HepG2 (cell line): ENCODE results near the gene CHDH. TPM values are rescaled to one million over a fixed set of nuclear protein-coding genes. Genes with fewer than 3 reads are reported as not detected.
A peak's percentile ranks its signal among the peaks of the same experiment; 100 is the strongest.

ENCODE experiments used
- ATAC-seq: fragments of 200-7000 bp; cut with Tn5 transposase; 3 replicates; pipeline ENCODE4 v1.9.1; 2020; ENCODE audit warnings: mild to moderate bottlenecking, moderate library complexity
- BruUV-seq: library from RNA; stranded (reverse); fragments of 400-500 nt; replicated peaks from 2 replicates; lab custom pipeline; 2021; lab: Mats Ljungman, UMichigan
- CTCF ChIA-PET: fragments of 300-600 bp; formaldehyde crosslinking; extraction: SDS; loops from one replicate; lab custom pipeline; 2021; ENCODE audit warnings: low total read pairs, inconsistent platforms, low intra/inter-chr PET ratio; lab: Yijun Ruan, JAX
- POLR2A ChIA-PET: fragments of 350-600 bp; sonication (Branson Sonifier 250); formaldehyde crosslinking; loops from one replicate; lab custom pipeline; 2020; ENCODE audit warnings: antibody characterized with exemption, inconsistent platforms; lab: Yijun Ruan, JAX
- DNase-seq: peaks from one replicate; pipeline ENCODE4 v3.0.0-alpha.2; 2015; ENCODE audit warnings: low spot score
- FAIRE-seq: peaks from 3 replicates; lab custom pipeline; 2011; peaks lifted over from hg19 to GRCh38; lab: Jason Lieb, UNC
- H2AFZ ChIP-seq: one replicate; pipeline ENCODE4 v1.6.1; 2011; ENCODE audit warnings: low read length, inconsistent platforms
- H3K27ac ChIP-seq: fragments of 300-600 bp; 3 replicates; pipeline ENCODE4 v1.8.0; 2011; ENCODE audit warnings: mixed run types, mild to moderate bottlenecking, mixed read lengths, low read length, inconsistent platforms; ENCODE audit not compliant: insufficient read depth; ENCODE audit errors: extremely low read length
- H3K27me3 ChIP-seq, 2 experiments: fragments of 200-600 bp in 1 of 2; 2 replicates in 1 of 2; 3 replicates in 1 of 2; pipeline versions ENCODE4 v1.6.0 to v1.8.0; 2011; ENCODE audit warnings: low read length in 2 of 2, mild to moderate bottlenecking in 2 of 2, moderate library complexity in 2 of 2, inconsistent platforms in 1 of 2; ENCODE audit not compliant: insufficient read depth in 2 of 2, control insufficient read depth in 1 of 2
- H3K36me3 ChIP-seq, 2 experiments: fragments of 200-600 bp in 1 of 2; replicated peaks in 1 of 2; 2 replicates in 1 of 2; 3 replicates in 1 of 2; pipeline versions ENCODE4 v1.5.1 to v1.8.0; 2011; ENCODE audit warnings: low read length in 2 of 2, inconsistent platforms in 1 of 2; ENCODE audit not compliant: insufficient read depth in 2 of 2, control insufficient read depth in 1 of 2
- H3K4me1 ChIP-seq: 2 replicates; pipeline ENCODE4 v1.5.1; 2012; ENCODE audit warnings: low read length, inconsistent platforms; ENCODE audit not compliant: insufficient read depth
- H3K4me2 ChIP-seq: 2 replicates; pipeline ENCODE4 v1.6.0; 2011; ENCODE audit warnings: low read depth, low read length, inconsistent platforms
- H3K4me3 ChIP-seq, 3 experiments: fragments of 200-600 bp in 1 of 3; sonication (generic), shearing (Covaris generic) in 1 of 3; replicated peaks in 1 of 3; 2 replicates each; pipeline ENCODE4 v1.5.1; 2011 to 2016; ENCODE audit warnings: low read length in 3 of 3, inconsistent platforms in 2 of 3, low read depth in 2 of 3, mild to moderate bottlenecking in 2 of 3, control low read depth in 1 of 3, mixed read lengths in 1 of 3; ENCODE audit not compliant: insufficient read depth in 1 of 3
- H3K79me2 ChIP-seq: one replicate; pipeline ENCODE4 v1.6.1; 2011; ENCODE audit warnings: low read length, inconsistent platforms; ENCODE audit not compliant: insufficient read depth
- H3K9ac ChIP-seq: 2 replicates; pipeline ENCODE4 v1.6.0; 2011; ENCODE audit warnings: mild to moderate bottlenecking, low read depth, low read length, inconsistent platforms; ENCODE audit not compliant: insufficient read depth
- H3K9me3 ChIP-seq: 2 replicates; pipeline ENCODE4 v1.5.1; 2012; ENCODE audit warnings: mild to moderate bottlenecking, low read length
- H4K20me1 ChIP-seq: 2 replicates; pipeline ENCODE4 v1.6.0; 2011; ENCODE audit warnings: inconsistent platforms, mild to moderate bottlenecking, low read length, moderate library complexity; ENCODE audit not compliant: insufficient read depth
- AHDC1 ChIP-seq: sonication (generic); formaldehyde crosslinking; IDR thresholded peaks from 2 replicates; pipeline ENCODE4 v1.5.1; 2020; ENCODE audit warnings: mild to moderate bottlenecking, missing genetic modification reagents, borderline replicate concordance
- PCBP1 ChIP-seq: fragments of 200-400 bp; formaldehyde crosslinking; IDR thresholded peaks from 2 replicates; pipeline ENCODE4 v1.6.1; 2017; ENCODE audit warnings: mild to moderate bottlenecking, low read depth, low read length, borderline replicate concordance
- PCBP2 ChIP-seq: fragments of 200-400 bp; formaldehyde crosslinking; optimal IDR thresholded peaks from 2 replicates; pipeline ENCODE3; 2018; ENCODE audit warnings: low read length, low read depth; ENCODE audit not compliant: poor library complexity, severe bottlenecking
- ZNF232 ChIP-seq: sonication (generic); formaldehyde crosslinking; IDR thresholded peaks from 2 replicates; pipeline ENCODE4 v1.4.0; 2020; ENCODE audit warnings: missing genetic modification reagents, borderline replicate concordance
- ZNF263 ChIP-seq: sonication (generic); formaldehyde crosslinking; IDR thresholded peaks from 2 replicates; pipeline ENCODE4 v1.4.0; 2020; ENCODE audit warnings: missing genetic modification reagents
- WGBS: methylation state at CpG from one replicate; pipeline ENCODE4 v1.1.6; 2017; ENCODE audit warnings: low lambda C conversion rate; 5-methylcytosine and 5-hydroxymethylcytosine counted together
- in situ Hi-C: cut with HindIII; loops from 2 replicates; pipeline ENCODE4 v1.10.0; 2017; ENCODE audit warnings: low pct_unique_long_range_greater_than_20kb; ENCODE audit not compliant: extremely low pct_ligation_motif_present
- intact Hi-C: fragments of 100-400 bp; cut with micrococcal nuclease; formaldehyde crosslinking; loops from one replicate; pipeline ENCODE4 v1.10.0; 2022; ENCODE audit not compliant: unreplicated experiment
- polyA plus RNA-seq, 8 experiments: library from polyadenylated mRNA; depleted of rRNA in 3 of 8; stranded (reverse) in 7 of 8; unstranded in 1 of 8; fragments of >200 nt; fragmentation: Illumina TruSeq in 4 of 8; extraction: Trizol in 4 of 8; gene quantifications; 2 replicates each; pipeline versions ENCODE4 v1.2.1 to v1.2.3, GENCODE V29; 2011 to 2016; ENCODE audit warnings: low read depth in 4 of 8, missing spikeins in 1 of 8, mixed read lengths in 1 of 8; ENCODE audit not compliant: insufficient read depth in 1 of 8
- total RNA-seq, 5 experiments: library from RNA; depleted of rRNA; stranded (reverse); fragments of >200 nt; fragmentation: Illumina TruSeq; extraction: Trizol; gene quantifications; 2 replicates each; pipeline ENCODE4 v1.2.3, GENCODE V29; 2016; ENCODE audit warnings: low read depth in 1 of 5
- TF ChIP-seq, protein P1 (sequence below): sonication (generic); formaldehyde crosslinking; IDR thresholded peaks from 2 replicates; pipeline ENCODE4 v1.8.0; 2022; ENCODE audit warnings: mild to moderate bottlenecking, missing genetic modification reagents

Gene CHDH
- total and polyA plus RNA-seq, 2 of the 13 experiments (the other 11 are each of a cell fraction or from before 2014, with no cell fraction given): 28.1 to 48.9 TPM

DNA sequence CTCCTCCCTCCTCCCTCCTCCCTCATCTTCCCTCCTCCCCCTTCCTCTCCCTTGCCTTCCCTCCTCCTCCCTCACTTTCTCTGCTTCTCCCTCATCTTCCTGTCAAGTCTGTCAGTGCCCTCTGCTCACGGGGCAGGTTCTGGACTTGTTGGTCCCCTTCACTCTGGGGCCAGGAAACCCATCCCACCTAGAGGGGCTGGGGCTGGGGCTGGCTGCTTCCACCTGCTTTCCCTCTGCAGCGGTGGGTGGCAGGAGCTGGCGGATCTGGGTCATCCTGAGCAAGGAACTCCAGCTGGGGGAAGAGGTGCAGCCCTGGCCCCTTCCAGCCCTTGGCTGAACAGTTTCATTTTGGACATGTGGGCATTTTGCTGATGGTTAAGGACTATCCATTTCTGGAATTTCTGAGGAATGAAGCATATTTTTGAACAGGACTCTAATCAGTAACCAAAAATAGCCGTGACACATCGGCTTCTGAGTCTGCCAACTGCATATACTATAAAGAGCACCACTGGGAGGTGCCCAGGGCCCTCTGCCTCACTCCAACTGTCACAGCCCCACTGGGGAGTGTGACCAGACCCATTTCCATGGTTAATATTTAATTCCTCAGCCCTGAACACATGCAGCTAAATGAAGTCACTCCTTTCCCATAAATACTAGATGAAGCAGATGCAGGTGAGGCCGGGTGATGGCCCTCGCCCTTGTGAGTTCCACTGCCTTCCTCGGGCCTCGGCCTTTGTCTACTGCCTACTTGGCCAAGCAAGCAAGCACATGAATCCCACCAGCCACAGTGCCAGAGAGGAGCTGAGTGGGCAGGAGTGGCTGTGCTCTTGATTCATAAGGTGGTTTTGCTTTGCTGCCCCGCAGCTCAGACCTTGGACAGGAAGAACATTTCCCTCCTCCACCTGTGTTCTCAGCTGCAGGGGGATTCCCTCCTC is 39.8 kb downstream of the CHDH start (continued):
- no peak for TF ChIP-seq ZNF232 (CRISPR knock-in tag)
- TF ChIP-seq, protein P1, sequence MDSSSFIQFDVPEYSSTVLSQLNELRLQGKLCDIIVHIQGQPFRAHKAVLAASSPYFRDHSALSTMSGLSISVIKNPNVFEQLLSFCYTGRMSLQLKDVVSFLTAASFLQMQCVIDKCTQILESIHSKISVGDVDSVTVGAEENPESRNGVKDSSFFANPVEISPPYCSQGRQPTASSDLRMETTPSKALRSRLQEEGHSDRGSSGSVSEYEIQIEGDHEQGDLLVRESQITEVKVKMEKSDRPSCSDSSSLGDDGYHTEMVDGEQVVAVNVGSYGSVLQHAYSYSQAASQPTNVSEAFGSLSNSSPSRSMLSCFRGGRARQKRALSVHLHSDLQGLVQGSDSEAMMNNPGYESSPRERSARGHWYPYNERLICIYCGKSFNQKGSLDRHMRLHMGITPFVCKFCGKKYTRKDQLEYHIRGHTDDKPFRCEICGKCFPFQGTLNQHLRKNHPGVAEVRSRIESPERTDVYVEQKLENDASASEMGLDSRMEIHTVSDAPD: no peak
- peak; percentile 11; the same call in 1 of the 2 replicates for TF ChIP-seq ZNF263 (CRISPR knock-in tag)

GRCh38 chr3:53805463-53806159 is 40.6 kb downstream of the CHDH start:
- CTCF ChIA-PET: no interaction called here
- H3K36me3 ChIP-seq: no peaks in the 10 kb centered on the region
- no TSS peak for BruUV-seq

More at GRCh38 chr3:53805463-53806159, 40.6 kb downstream of the CHDH start:
- Histone ChIP-seq H2AFZ (no peak overlapping the region), H3K9ac (no peak overlapping the region), H3K4me3 (no peak overlapping the region), H3K4me1 (peaks cover 18% of the 10 kb centered on the region), H3K79me2 (no peaks in the 10 kb centered on the region), H3K27ac (no peak overlapping the region), H3K9me3 (no peaks in the 10 kb centered on the region), H3K27me3 (no peaks in the 10 kb centered on the region; a peak in 1 of 5 replicates), H4K20me1 (peaks cover 4% of the 10 kb centered on the region; the same call in 1 of the 2 replicates), H3K4me2 (no peak overlapping the region)
- no peak for ATAC-seq
- WGBS: 77% methylated on average over 3 of the region's 4 CpGs
- FAIRE-seq: no peak
- peak; percentile 90 for TF ChIP-seq PCBP2
- 0 out of 2 replicates have a peak, but pooled peaks have one; percentile 48 for TF ChIP-seq PCBP1
- TF ChIP-seq AHDC1 (CRISPR knock-in tag): no peak
- intact Hi-C loops: loop anchor here (5.0 kb wide), 1 partner anchor 37 kb away; no protein-coding TSS in a partner anchor
- POLR2A ChIA-PET: interaction anchor here (1.4 to 2.2 kb wide), 3 partner anchors 36 to 86 kb away, joined by 4 to 8 read pairs (median 4); partner anchors contain the start of gene SELENOK
- DNase-seq: no peak
- in situ Hi-C loops: no loop called here
